Ammon's horn (tissue), 1 donor: ENCODE results near the gene OMG.
"Not testable (repeated sequence)": the region's sequence is repeated elsewhere in the genome, so short reads cannot be mapped to it uniquely, and the experiment has no call there.

Experiments
- DNase-seq: peaks from one replicate; pipeline ENCODE4 v3.0.0-alpha.2; 2016; ENCODE audit warnings: low spot score

OMG gene, protein sequence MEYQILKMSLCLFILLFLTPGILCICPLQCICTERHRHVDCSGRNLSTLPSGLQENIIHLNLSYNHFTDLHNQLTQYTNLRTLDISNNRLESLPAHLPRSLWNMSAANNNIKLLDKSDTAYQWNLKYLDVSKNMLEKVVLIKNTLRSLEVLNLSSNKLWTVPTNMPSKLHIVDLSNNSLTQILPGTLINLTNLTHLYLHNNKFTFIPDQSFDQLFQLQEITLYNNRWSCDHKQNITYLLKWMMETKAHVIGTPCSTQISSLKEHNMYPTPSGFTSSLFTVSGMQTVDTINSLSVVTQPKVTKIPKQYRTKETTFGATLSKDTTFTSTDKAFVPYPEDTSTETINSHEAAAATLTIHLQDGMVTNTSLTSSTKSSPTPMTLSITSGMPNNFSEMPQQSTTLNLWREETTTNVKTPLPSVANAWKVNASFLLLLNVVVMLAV

DNA sequence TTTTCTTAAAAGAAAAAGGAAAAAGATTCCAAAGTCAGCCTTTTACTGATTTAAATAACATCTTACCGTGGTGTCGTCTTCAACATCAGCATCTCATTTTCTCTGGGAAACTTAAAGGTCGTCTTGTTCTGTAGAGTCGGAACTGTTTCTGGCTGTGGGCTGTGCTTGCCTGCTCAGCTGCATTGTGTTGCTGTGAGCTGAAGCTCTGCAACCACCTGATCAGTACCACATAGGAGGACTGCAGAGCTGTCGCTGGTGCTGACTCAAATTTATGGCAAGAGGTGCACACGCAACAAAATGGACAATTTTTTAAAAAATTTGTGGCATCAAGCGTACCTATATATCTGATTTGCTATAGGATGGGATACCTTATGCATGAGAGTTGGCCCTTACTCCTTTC, at the start of gene OMG:
Gene OMG, minus strand, starts transcription at position 150 of the 400 bp plus-strand sequence. CDS start 908 bp downstream, outside the sequence.
- DNase-seq = peak; percentile 94

DNA sequence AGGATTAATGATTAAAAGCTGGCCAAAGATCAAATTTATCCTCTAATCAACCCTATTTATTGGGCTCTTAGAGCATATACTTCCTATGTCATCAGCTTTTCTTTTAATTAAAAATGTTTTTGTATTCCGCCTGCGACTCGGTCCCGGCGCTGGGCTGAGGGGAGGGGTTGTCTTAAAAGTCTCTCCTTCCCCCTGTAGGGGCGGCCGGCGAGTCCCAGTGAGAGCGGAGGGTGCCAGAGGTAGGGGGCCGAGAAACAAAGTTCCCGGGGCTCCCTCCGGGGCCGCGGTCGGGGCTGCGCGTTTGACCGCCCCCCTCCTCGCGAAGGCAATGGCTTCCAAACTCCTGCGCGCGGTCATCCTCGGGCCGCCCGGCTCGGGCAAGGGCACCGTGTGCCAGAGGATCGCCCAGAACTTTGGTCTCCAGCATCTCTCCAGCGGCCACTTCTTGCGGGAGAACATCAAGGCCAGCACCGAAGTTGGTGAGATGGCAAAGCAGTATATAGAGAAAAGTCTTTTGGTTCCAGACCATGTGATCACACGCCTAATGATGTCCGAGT, 48.2 kb upstream of the OMG start:
- DNase-seq = not testable (repeated sequence)

DNA sequence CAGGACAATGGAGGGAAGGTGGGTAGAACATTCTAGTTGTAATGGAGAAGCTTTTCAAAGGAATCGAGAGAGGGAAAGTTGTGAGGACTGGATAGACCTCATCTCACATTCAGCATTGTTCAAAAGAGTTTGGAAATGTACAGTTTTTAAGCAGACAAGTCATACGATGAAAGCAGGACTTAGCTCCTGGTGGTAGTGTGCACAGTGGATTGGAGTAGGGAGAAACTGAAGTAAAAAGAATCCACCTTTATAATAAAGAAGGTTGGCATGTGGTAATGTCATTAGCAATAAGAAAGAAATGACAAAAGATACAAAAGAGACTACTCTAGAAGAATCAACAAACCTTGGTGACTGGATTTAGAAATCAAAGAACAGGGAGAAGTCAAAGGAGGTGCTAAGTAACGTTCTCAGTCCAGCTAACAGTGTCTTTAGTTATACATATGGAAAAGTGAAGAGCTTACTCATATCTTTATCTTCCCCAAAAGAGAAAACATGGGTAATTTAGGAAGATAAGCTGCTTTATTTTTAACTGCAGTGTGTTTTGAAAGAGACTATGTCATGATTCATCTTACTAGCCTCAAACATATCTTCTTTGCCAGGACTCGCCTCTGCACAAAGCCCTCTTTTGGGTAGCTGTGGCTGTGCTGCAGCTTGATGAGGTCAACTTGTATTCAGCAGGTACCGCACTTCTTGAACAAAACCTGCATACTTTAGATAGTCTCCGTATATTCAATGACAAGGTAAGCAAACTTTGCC, 43.0 kb upstream of the OMG start:
- peak; percentile 50 for DNase-seq

DNA sequence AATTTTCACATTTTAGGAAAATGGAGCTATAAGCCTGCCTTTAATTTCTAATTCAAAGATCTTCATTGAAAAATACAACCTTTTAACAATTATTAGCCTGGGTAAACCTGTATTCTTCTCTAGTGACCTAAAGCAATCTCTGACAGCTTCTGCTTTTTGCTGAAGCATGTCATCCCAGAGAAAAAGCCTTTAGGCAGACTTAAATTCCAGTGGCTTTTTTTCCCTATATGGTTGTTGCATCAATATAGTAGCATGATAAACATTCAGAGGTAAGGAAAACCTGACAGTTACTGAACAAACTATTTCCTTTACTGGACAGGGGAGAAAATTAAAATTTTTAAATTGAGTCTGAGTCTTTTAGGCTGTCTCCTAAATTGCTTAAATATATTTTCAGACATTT, 32.2 kb upstream of the OMG start:
- no peak for DNase-seq

DNA sequence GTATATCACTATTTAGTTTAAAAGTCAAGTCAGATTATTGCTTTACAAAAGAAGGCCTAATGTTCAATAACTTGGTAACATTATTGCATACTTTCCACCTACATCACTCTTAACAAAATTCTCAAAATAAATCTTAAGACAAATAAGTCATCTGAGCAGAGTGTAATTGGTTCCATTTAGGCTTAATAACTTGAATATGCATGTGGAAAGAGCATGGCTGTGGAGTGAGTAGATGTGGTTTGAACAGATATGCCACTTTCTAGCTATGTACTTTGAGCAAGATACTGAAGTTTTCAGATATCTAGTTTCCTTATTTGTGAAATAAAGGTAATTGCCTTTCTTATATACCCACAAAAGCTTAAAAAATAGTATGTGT, 31.1 kb upstream of the OMG start:
- DNase-seq = no peak

DNA sequence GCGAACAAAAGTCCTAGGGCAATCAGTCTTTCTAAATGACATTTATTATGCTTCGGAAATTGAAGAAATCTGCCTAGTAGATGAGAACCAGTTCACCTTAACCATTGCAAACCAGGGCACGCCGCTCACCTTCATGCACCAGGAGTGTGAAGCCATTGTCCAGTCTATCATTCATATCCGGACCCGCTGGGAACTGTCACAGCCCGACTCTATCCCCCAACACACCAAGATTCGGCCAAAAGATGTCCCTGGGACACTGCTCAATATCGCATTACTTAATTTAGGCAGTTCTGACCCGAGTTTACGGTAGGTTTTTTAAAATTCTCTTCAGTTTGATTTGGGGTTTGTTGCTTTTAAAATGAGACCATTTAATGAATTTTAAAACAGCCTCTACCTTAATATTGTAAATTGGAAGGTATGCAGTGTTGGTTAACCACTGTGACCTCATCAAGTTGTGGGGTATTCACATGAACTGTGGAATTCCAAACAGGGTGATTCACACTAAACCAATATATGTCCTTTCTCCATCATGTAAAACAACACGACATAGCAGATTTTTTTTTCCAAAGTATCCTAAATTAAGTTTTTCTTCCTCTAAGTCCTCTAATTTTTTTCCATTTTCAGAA, 30.6 kb upstream of the OMG start:
- DNase-seq = no peak

DNA sequence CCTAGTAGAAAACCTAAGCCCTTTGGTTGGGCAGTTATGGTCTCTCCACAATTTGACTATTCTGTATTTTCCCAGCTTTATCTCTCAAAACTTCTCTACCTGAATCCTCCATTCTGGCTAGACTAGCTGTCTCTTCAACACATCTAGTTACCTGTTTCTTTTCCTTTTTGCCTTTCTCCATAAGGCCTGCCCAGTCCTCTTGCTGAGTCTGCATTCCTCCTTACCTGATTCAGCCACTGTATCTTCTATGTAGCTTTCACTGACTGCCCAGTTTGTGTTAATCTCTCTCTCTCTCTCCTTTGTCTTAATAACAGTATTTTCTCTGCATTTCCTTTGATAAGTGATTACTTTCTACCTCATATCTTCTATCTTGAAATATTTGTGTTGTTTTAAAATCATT, 26.5 kb upstream of the OMG start:
- no peak for DNase-seq

DNA sequence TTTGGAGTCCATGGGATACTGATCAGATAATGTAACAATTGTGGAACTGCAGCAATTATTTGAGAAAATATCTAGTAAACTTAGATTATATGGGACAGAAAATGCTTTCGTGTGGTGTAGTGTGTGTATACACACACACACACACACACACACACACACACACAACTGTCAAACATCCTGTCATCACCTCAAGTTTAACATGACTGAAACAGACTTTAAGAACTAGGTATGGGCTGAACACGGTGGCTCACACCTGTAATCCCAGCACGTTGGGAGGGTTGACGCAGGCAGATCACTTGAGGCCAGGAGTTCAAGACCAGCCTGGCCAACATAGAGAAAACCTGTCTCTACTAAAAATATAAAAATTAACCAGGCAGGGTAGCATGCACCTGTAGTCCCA, 24.9 kb upstream of the OMG start:
- DNase-seq = no peak

DNA sequence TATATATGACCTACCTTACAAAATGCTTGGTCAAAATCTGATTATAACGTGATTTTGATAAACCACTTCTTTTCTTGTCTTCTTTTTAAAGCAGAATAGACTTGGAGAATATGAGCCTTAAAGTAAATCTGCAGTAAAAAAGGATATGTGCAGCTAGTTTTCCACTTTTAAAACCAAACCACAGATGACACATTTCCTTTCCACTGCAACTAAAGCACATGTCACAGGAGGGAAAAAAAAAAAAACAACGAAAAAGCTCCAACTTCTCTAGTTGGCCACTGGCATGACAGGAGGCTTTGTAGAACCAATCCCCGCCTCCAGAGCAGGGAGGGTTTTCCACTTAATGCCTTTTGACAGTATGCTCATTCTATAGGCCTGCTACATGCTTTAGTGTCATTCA, 24.4 kb upstream of the OMG start, which contains the start of gene EVI2A:
Gene EVI2A, minus strand, starts transcription at position 142 of the 400 bp plus-strand sequence. CDS start 2,609 bp downstream, outside the sequence.
- DNase-seq = peak; percentile 85

DNA sequence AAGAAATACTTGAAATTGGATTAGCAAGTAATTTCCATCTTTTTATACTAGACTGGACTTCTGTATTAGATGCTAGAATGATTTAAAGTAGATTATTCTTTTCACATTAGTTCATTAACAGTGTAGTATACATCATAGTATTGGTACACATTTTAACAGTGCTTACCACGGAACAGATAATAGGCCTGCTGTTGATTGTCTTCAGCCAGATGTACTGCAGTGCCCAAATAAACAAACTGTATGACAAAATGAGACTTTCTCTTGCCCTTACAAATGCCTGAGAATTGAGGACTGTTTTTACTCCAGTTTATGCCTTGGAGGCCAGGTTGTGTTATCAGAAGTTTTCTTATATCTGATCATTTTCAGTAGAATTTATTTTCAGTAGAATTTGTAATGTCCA, 23.8 kb upstream of the OMG start:
- DNase-seq = peak; percentile 72

DNA sequence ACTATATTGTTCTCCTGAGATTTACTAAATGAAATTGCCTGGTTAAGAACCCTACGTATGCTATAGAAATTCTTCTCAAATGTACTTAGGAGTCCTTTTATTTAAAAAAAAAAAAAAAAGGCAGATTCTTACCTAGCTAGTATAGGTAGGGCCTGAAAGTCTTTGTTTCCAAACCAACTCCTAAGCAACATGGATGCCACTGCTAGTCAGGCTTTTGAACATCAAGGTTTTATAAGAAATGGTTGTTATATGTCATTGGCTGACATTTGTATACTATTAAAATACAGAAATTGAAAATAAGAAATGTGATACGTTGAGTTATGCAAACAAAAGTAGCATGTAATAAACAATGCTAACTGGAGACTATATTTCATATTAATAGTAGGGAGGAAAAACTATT, 23.2 kb upstream of the OMG start:
- DNase-seq = no peak

DNA sequence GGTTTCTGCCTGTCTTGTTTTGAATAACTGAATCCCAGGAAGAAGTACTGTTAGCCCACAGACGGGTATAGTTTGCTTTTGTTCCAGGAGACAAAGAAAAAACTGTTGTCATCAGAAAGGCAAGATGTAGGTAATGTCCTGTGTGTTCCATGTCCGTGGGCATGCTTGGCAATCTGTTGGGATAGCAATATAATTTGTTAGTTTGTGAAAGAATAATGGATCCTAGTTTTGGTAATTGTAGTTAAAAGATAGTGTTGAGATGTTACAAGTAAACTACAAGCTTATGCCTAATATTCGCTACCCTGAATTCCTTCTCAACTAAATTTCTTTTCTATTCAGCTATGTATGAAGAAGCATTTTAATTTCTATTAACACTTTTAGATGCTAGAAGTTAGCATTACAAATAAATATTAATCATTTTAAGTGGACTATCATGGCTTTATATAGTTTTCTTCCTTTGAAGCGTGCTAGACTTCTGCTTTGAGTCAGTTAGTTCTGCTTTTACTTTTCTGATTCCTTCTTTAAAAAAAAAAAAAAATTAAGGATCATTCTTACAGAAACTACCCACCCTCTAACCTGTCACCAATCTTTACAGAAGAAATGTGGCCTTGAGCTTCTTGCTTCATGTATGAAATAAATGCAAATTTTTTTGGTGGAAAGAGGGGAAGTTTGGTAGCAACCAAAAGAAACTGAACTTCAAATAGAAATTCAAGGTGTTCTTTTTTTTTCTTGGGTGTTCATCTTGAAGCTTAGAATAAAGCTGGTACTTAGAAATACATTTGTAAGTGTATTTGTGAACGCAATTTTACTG, 22.0 kb upstream of the OMG start:
- peak; percentile 40 for DNase-seq

DNA sequence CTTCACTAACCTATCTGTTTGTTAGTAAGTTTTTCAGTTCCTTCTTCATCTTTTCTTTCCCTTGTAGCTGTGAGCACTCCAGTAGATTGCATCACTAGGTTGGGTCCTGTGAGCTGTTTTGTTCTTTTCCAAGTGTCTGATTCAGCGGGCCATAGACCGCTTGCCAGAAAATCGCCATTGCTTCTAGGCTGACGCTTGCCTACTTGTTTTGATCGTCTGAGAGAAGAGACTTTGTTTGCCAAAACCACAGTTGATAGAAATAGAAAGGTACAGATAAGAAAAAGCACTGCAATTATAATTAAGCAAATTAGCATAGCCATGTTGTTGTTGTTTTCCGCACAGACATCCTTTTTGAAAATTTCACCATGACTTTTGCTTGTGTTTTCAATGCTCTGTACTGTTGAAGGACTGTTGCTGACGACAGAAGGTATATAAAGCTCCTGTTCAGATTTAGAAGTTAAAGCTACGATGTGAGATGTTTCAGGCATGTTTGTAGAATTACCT, 21.3 kb upstream of the OMG start:
- DNase-seq = peak; percentile 91

DNA sequence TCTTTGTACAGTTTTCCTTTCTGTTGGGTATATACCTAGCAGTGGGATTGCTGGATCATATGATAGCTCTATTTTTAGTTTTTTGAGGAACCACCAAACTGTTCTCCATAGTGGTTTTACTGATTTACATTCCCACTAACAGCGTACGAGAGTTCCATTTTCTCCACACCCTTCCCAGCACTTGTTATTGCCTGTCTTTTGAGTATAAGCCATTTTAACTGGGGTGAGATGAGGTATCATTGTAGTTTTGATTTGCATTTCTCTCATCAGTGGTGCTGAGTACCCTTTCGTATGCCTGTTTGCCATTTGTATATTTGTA, 17.7 kb upstream of the OMG start:
- DNase-seq = no peak

DNA sequence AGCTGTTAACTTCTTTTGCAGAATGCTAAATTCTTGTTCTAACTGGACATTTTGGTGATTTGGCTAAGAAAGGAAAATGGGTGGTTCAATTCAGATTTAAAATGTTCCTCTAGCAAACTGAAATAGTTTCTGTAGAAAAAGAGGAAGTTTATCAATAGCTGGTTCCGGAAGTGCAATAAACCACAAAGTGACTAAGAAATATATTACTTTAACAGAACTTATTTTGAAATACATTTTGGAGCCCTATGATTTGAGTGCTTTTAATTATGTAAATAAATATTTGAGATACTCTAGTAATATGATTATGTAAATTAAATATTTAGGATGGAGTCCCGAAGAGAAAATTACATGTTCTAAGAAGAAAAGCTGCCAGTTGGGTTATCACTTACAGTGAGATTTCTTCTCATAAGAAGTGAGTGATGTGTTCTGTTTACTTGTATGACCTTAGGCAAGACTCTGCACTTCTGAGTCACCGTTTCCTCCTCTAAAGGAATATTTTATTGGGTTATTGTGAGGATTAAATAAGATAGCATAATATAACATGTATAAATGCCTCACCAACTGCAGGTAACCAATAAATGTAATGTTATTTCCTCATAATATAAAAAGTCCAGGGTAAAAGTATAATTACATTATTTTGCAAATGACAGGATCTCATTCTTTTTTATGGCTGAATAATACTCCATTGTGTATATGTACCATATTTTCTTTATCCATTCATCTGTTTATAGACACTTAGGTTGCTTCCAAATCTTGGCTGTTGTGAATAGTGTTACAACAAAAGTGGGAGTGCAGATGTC, 17.1 kb upstream of the OMG start, which contains the start of gene EVI2B:
Gene EVI2B, minus strand, starts transcription at position 73 of the 800 bp plus-strand sequence. CDS start 8,445 bp downstream, outside the sequence.
- DNase-seq = no peak

DNA sequence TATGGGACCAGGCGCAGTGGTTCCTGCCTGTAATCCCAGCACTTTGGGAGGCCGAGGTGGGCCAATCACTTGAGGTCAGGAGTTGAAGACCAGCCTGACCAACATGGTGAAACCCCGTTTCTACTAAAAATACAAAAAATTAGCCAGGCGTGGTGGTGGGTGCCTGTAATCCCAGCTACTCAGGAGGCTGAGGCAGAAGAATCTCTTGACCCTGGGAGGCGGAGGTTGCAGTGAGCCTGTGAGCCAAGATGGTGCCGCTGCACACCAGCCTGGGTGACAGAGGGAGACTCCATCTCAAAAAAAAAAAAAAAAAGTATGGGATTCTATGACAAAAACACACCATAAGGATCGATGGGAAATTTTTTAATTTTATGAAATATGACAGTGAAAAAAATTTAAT, 15.2 kb upstream of the OMG start:
- not testable (repeated sequence) for DNase-seq

DNA sequence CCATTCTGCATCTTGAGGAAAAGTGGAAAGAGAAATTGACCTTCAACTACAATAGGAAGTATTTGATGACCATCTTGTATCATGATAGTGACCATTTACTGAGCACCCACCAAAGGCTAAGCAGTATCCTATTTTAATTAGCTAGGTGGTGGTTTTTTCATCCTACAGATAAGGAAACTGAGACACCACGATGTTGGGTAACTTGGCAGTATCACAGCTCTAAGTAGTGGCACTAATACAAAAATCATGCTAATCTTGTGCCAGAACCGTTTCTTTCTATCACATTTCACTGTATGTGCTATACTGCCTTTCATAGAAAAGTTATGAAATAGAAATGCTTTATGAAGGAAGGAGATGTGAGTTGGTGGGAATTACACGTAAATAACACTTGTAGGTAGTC, 14.5 kb upstream of the OMG start:
- no peak for DNase-seq

DNA sequence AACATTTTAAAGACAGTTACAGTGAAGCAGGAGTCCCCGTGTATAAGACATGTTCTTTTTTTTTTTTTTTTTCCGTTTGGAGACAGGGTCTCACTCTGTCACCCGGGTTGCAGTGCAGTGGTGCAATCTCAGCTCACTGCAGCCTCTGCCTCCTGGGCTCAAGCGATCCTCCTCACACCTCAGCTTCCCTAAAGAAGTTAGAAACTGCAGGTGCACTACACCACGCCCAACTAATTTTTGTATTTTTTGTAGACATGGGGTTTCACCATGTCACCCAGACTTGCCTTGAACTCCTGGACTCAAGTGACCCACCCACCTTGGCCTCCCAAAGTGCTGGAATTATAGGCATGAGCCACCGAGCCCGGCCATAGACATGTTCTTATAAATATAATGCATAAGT, 13.8 kb upstream of the OMG start:
- DNase-seq = no peak

DNA sequence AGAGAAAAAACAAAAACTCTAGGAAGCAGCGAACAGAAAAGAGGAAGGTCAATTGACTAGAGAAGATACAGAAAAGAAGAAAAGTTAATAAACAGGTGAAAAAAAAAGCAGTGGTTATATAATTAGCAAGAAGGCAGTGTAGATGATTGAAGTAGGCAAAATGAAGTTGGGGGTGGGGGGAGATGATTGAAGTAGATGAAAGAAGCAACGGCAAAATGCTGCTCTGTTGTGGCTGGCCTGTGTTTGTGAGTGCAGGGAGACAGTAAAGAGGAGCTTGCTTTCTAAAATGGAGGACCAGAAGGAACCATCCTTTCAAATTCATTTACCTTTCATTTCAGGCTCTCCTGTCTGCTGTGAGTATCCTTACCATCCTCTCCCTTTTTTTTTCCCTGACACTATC, 13.2 kb upstream of the OMG start:
- no peak for DNase-seq

DNA sequence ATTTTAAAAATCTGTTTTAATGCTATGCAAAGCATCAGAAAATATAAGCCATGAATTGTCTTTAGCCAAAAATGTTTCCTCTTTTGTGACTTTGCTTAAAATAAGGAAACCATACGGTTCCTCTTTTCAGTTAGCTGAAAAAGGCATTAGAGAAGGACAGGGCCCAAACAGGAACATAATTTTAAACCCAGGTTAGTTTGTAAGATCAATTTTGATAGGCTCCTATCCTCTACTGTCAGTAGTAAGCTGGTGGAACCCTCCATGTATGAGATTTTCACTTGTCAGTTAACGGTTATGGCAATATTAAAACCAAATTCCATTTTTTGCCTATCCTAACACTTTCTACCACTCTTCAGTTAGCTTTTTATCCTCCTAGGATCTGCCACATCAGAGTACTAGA, 12.5 kb upstream of the OMG start:
- no peak for DNase-seq
